PC-9 (cell line): ENCODE results near the gene SLC66A2. TPM values are rescaled to one million over a fixed set of nuclear protein-coding genes. Genes with fewer than 3 reads are reported as not detected.

Experiments
- BruUV-seq: library from RNA; stranded (reverse); fragments of 400-500 nt; replicated peaks from 2 replicates; lab custom pipeline; 2021; lab: Mats Ljungman, UMichigan
- CTCF ChIA-PET: fragments of 300-600 bp; sonication (Branson Sonifier 250); formaldehyde crosslinking; loops from one replicate; lab custom pipeline; 2022; ENCODE audit warnings: antibody characterized with exemption; lab: Charles Lee
- POLR2A ChIA-PET: fragments of 300-600 bp; sonication (Branson Sonifier 250); formaldehyde crosslinking; loops from one replicate; lab custom pipeline; 2022; ENCODE audit warnings: antibody characterized with exemption; ENCODE audit not compliant: unreplicated experiment; lab: Charles Lee
- DNase-seq, 2 experiments: peaks; one replicate each; pipeline versions ENCODE4 v3.0.0 to v3.0.0-alpha.2; 2015 to 2022; ENCODE audit warnings: mixed read lengths in 1 of 2
- H2AFZ ChIP-seq: fragments of 200-600 bp; sonication (generic); 2 replicates; pipeline ENCODE4 v1.8.1; 2017; ENCODE audit warnings: antibody characterized with exemption
- H3F3A ChIP-seq: fragments of 200-600 bp; sonication (generic); 2 replicates; pipeline ENCODE4 v1.8.1; 2017; ENCODE audit warnings: antibody characterized with exemption, mild to moderate bottlenecking, low read depth; ENCODE audit not compliant: insufficient read depth
- H3K27ac ChIP-seq: fragments of 200-600 bp; sonication (generic); 2 replicates; pipeline ENCODE4 v1.6.1; 2016; ENCODE audit warnings: mixed run types
- H3K27me3 ChIP-seq: fragments of 200-600 bp; sonication (generic); 2 replicates; pipeline ENCODE4 v1.6.1; 2016; ENCODE audit warnings: low read depth, mixed run types; ENCODE audit not compliant: insufficient read depth
- H3K36me3 ChIP-seq: fragments of 200-600 bp; sonication (generic); 2 replicates; pipeline ENCODE4 v1.6.1; 2016; ENCODE audit warnings: low read depth, mixed run types
- H3K4me1 ChIP-seq: fragments of 200-600 bp; sonication (generic); replicated peaks from 2 replicates; pipeline ENCODE4 v1.6.1; 2016; ENCODE audit warnings: mixed run types; ENCODE audit not compliant: insufficient read depth
- H3K4me2 ChIP-seq: fragments of 200-600 bp; sonication (generic); 2 replicates; pipeline ENCODE4 v1.6.1; 2017; ENCODE audit warnings: mixed run types
- H3K4me3 ChIP-seq: fragments of 200-600 bp; sonication (generic); 2 replicates; pipeline ENCODE4 v1.6.1; 2016; ENCODE audit warnings: mixed run types
- H3K79me2 ChIP-seq: fragments of 200-600 bp; sonication (generic); 2 replicates; pipeline ENCODE4 v1.6.1; 2017; ENCODE audit warnings: low read depth, mixed run types
- H3K9me2 ChIP-seq: fragments of 200-600 bp; sonication (generic); 2 replicates; pipeline ENCODE4 v1.8.1; 2017; ENCODE audit warnings: mild to moderate bottlenecking; ENCODE audit not compliant: insufficient read depth
- H3K9me3 ChIP-seq: fragments of 200-600 bp; sonication (generic); 2 replicates; pipeline ENCODE4 v1.8.1; 2016; ENCODE audit warnings: low read depth; ENCODE audit not compliant: insufficient read depth
- H4K20me1 ChIP-seq: fragments of 200-600 bp; sonication (generic); 2 replicates; pipeline ENCODE4 v1.8.1; 2017; ENCODE audit not compliant: insufficient read depth
- CTCF ChIP-seq: fragments of 200-600 bp; sonication (generic); conservative IDR thresholded peaks from 2 replicates; pipeline ENCODE4 v1.6.1; 2017; ENCODE audit warnings: mixed run types, antibody characterized with exemption, mild to moderate bottlenecking, moderate library complexity
- EZH2 ChIP-seq: fragments of 200-600 bp; sonication (generic); IDR thresholded peaks from 2 replicates; pipeline ENCODE4 v1.8.0; 2017; ENCODE audit warnings: antibody characterized with exemption, low read depth
- intact Hi-C: fragments of 100-400 bp; cut with micrococcal nuclease; formaldehyde crosslinking; loops from one replicate; pipeline ENCODE4 v1.10.0; 2022; ENCODE audit not compliant: unreplicated experiment
- total RNA-seq: library from RNA; stranded (reverse); gene quantifications from 2 replicates; pipeline ENCODE4 v1.2.3, GENCODE V29; 2021

SLC66A2 gene
- total RNA-seq, 1 experiment from 2014 or later: 24.3 TPM

DNA sequence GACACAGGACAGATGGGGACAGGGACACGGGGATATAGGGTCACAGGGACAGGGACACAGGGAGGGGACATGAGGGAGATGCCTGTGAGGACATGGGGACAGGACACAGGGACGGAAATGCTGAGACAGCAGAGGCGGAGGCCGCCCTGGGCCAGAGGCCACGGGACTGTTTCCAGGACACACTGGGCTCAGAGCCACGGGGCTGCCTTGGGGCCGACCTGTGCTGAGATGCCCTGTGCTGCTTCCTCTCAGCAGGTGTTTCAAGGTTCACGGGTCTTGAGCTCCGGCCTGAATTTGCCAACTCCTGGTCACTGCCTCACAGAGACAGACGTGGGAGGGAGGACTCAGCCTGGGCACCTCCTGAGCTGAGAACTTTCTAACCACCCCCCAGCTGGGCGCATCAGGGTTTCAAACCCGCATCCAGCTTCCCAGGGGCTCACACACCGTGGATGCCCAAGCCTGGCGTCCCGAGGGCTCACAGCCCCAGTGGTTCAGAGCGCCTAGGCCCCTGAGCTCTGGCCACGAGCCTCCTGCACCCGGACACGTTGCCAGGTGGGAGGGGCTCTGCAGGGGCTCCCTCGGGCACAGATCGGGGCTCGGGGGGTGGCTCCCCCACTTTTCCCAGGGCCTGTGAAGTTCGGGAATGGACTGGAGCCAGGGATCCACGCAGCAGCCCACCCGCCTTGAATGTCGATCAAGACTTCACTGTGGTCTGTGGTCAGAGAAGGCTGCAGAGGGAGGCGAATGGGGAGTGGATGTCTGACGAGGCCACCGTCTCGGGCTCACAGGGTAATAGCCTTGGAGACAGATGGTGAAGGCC lies 64.1 kb downstream of the SLC66A2 start:
- Histone ChIP-seq H3K27me3 (peaks cover 36% of the 10 kb centered on the region), H2AFZ (no peak overlapping the region), H3K27ac (no peak overlapping the region), H3K4me1 (no peaks in the 10 kb centered on the region), H3K4me2 (no peak overlapping the region), H3K4me3 (no peak overlapping the region), H4K20me1 (no peaks in the 10 kb centered on the region), H3K9me2 (no peaks in the 10 kb centered on the region), H3F3A (0 out of 2 replicates have a peak, but pooled peaks cover 6% of the 10 kb centered on the region), H3K36me3 (no peaks in the 10 kb centered on the region), H3K9me3 (peaks cover 4% of the 10 kb centered on the region), H3K79me2 (no peaks in the 10 kb centered on the region)
- CTCF ChIA-PET: no interaction called here
- TF ChIP-seq CTCF: no peak
- no peak for TF ChIP-seq EZH2
- no peak for DNase-seq
- intact Hi-C loops: no loop called here
- POLR2A ChIA-PET: no interaction called here
- BruUV-seq: no TSS peak

DNA sequence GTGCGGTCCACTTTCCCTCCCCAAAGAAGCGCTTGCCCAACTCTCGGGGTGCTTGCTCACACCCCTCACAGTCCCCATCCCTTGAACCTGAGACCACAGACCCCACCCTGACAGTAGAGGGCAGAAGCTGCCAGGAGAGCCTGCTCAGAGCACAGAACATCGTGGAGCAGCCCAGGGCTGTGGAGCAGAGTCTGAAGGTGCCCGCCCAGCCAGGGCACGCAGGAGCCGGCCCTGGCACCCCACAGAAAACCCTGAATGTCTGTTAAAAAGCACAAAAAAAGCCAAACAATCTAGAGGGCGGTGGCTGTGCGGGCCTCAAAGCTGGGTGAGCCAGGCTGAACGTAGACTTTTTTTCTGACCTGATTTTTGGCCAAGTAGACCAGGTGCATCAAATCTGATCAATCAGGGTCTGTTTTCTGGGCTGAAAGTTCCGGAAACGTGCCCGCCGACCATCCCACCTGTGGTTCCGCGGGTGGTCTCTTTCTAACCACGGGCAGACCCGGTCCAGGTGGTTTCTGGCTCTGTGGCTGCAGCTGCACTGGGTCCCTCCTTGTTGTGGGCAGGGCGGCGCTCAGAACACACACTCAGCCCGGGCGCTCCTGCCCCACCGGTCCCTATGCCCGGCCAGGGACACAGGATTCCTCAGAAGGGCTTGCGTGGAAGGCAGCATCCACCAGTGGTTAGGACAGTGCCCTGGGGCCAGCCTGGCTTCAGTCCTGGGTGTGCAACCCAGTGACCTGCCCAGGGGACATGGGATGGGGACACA lies 66.3 kb downstream of the SLC66A2 start:
- Histone ChIP-seq H3K9me2 (no peaks in the 10 kb centered on the region), H3K4me3 (no peak overlapping the region), H3K4me2 (no peak overlapping the region), H4K20me1 (no peaks in the 10 kb centered on the region), H3F3A (no peaks in the 10 kb centered on the region), H3K4me1 (no peaks in the 10 kb centered on the region), H3K9me3 (no peaks in the 10 kb centered on the region; the same call in 1 of the 2 replicates), H3K79me2 (no peaks in the 10 kb centered on the region), H3K27ac (no peak overlapping the region), H3K36me3 (no peaks in the 10 kb centered on the region), H2AFZ (no peak overlapping the region), H3K27me3 (peaks cover 36% of the 10 kb centered on the region)
- ChIA-PET CTCF (no interaction called here), POLR2A (no interaction called here)
- BruUV-seq: no TSS peak
- no peak for TF ChIP-seq EZH2
- TF ChIP-seq CTCF: no peak
- DNase-seq: no peak
- intact Hi-C loops: no loop called here

- Histone ChIP-seq H3K27ac (no peak overlapping the region), H3F3A (no peaks in the 10 kb centered on the region), H3K27me3 (peaks cover 36% of the 10 kb centered on the region), H2AFZ (no peak overlapping the region), H3K4me1 (no peaks in the 10 kb centered on the region), H3K9me2 (no peaks in the 10 kb centered on the region), H3K36me3 (no peaks in the 10 kb centered on the region), H3K4me3 (no peak overlapping the region), H3K79me2 (no peaks in the 10 kb centered on the region), H3K9me3 (no peaks in the 10 kb centered on the region; the same call in 1 of the 2 replicates), H4K20me1 (no peaks in the 10 kb centered on the region), H3K4me2 (no peak overlapping the region)
- no TSS peak for BruUV-seq
- CTCF ChIA-PET: no interaction called here
- POLR2A ChIA-PET: no interaction called here
- intact Hi-C loops: no loop called here
- no peak for DNase-seq
- no peak for TF ChIP-seq CTCF
- no peak for TF ChIP-seq EZH2
These were observed 67.0 kb downstream of the SLC66A2 start for GRCh38 chr18:79884294-79884962.
